Activated T-cell treated with anti-CD3 and anti-CD28 coated beads for 1 hour (primary cell): ENCODE measurements around the gene CHKA.

Source experiments
- DNase-seq: peaks from one replicate; pipeline ENCODE4 v3.0.0-alpha.2; 2020; ENCODE audit warnings: low read depth

Gene CHKA

DNA sequence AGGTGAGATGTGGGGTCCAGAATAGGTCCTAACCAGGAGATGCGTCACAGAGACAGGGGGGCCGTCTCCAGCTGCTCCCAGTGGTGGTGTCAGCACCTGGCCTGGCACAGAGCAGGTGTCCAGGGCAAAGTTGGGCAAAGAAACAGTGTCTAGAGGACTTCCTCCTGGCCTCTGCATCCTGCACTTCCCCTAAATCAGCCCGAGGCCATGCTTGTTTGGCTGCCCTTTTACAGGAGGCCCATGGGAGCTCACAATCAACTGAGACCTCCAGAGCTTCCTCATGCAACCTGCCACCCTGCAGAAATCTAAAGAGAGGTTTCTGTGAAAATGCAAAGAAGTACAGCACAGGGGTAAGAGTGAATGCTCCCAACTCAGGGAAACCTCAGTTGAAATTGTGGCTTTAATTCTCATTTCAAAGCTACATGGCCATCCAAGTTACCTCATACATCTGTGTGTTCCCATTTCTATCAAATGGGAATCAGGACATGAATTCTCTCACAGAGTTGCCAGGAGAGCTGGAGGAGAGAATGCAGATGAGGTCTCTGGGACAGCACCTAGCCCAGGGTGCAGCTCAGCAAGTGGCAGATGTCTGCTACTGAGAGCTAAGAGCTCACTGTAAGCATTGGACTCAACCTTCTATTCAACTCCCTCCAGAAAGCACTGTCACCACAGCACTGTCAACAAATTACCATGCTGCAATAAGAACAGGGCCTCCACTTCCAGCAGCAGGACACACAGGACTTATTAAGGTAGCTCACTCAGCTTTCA, 49.7 kb downstream of the CHKA start:
- DNase-seq, result no peak

DNA sequence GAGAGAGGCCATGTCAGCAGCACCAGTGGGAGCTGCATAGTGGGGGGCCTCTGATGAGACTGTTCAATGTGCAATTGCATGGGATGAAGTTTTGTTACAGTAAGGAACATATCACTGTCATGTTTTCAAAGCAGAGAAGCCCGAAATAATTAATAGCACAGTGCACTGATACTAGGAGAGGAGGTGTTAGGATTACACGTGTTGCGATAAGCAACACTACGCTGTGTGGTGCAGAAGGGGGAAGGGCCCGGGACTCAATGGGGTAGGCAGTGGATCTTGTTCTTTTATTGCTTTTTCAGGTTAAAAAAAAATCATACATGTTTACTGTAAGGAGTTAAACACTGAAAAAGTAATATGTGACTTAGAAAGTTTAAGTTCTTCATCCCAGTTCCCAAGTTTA, 53.2 kb downstream of the CHKA start:
- no peak for DNase-seq

DNA sequence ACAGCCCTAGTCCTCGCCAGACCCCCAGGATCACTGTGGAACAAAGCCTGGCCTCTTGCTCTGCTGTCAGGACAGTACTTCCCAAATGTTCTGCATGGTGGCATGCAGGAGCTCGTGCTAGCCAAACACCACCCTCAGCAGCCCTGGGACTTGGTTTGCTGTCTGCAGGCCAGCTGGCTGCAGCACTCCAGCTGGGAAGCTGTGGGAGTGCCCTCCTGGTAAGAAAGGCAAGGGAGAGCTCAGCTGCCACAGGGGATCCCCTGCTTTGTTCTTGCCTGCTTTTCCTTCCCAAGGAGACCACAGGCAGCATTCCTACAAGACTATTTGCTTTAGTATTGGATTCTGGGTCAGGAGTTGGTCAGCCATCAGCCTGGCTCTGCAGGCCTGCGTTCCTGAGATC, 54.4 kb downstream of the CHKA start:
- no peak for DNase-seq

DNA sequence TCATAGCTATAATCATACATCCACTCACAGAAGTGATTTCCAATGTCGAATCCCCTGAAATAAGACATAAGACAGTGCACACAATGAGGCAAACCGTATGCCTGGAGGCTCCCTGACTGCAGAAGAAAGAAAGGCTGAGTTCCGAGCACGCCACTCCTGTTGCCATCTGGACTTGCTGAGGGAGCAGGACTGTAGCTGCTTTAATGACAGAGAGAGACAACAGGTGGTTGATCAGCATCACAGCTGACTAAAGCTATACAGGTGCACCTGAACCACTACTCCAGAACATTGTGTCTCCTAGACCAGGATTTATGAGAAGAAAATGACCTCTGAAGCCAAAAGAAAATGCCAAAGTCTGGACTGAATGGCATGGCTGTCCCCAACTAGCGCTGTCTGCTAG, 55.3 kb downstream of the CHKA start:
- DNase-seq, result no peak

DNA sequence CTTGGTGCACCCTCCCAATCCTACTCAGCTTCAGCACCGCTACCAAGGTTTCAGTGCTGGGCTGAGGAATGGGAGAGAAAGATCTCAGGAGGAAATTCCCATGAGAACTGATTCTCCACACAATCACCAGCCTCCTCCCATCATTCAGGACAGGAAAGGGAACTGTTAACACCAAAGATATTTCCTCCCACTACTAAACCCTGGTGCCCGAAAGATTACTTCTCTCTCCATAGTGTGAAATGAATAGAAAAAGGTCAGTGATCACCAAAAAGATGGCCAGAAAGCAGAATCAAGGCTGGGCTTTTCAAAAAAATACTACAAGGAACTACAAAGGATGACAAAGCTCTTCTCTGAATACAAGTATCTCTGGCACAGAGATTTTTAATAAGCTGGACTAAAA, 56.3 kb downstream of the CHKA start:
- DNase-seq, result no peak

DNA sequence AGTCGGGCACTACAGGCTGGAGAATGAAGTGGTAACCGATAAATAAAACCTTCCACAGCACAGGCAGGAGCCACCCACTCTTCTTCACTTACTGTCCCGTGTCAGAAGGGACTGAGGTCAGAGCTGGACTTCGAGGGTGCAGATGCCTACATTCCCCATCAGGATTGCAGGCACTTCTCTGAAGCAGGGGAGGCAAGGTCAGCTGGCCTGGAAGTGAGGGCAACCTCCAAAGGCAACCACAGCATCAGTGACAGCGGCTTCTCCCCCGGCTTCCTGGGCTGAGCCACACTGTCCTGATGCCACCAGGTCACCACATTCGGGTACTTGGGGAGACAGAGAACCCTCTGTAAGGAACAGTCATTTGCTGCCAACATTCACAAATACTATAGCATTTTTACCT, 59.7 kb downstream of the CHKA start:
- DNase-seq, result no peak

DNA sequence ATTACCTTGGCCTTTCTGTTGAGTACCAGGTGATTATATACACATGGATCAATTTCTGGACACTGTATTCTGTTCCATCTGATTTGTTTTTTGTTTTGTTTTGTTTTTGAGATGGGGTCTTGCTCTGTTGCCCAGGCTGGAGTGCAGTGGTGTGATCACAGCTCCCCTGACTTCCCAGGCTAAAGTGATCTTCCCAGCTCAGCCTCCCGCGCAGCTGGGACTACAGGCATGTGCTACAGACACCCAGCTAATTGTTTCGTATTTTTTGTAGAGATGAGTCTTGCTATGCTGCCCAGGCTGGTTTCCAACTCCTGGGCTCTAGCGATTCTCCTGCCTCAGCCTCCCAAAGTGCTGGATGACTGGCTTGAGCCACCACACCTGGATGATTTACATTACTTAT, 63.4 kb downstream of the CHKA start:
- no peak for DNase-seq

DNA sequence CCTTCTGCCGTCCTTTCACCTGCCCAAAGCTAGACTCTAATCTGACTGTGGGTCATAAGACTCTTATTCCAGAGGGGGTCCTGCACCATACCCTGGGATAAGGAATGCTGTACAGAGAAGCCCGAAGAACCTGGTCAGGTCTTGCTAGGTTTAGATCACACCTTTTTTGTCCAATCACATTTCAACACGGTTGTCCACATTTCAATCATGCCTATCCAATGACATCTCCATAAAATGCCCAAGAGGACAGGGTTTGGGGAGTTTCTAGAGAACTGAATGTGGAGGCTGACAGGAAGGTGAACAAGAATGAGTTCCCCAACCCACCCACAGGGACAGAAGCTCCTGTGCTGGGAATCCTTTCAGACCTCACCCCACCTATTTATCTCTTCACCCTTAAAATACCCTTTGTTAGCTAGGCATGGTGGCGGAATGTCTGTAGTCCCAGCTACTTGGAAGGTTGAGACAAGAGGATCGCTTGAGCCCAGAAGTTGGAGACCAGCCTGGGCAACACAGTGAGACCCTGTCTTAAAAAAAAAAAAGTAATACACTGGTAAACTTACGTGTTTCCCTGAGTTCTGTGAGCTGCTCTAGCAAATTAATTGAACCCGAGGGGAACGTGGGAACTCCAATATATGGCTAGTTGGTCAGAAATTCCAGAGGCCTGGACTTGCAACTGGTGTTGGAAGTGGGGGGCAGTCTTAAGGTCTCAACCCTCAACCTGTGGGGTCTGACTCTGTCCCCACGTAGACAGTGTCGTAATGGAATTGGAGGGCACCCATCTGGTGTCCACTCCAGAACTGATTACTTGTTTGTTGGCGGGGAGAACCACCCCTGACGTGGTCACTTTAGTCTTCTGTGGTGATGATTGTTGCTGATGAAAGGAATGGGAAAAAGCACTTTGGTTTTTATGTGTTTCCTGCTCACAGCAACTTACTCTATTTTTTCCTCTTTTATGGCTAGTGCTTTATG, 64.6 kb downstream of the CHKA start:
- DNase-seq, result no peak

DNA sequence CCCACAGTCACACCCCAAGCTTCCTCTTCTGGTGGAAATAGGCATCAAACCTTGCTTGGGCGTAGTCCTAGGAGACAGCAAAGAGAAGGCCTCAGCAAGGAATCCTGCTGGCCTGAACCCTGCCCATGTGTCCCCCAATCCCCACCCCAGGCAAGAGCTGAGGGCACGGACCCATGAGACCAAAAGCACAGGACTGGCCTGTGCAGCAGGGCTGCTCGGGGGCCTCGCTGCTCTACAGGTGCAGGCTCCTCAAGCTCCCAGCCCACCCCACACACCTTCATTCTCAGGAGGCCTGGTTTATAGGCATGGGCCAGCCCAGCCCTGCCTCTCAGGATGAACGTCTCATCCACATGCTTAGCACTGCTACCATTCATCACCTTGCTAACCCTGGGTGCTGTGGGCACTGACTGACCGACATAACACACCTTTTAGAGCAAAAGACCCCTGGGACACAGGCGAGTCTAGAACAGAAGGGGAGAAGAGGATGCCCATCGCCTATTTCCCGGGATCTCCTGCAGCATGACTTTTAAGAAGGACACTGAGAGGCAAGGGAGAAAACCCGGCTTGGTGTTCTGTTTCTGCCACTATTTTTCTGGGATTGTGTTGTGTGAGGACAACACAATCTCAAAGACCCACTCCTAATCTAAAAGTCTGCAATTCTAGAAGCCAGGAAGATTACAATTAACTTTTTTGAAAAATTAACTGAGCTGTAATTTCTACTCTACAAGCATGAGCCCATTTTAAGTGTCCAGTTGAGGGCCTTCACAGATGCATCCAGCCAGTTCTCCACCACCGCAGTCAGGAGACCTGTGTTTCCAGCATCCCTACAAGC, 67.0 kb downstream of the CHKA start:
- DNase-seq, result no peak

DNA sequence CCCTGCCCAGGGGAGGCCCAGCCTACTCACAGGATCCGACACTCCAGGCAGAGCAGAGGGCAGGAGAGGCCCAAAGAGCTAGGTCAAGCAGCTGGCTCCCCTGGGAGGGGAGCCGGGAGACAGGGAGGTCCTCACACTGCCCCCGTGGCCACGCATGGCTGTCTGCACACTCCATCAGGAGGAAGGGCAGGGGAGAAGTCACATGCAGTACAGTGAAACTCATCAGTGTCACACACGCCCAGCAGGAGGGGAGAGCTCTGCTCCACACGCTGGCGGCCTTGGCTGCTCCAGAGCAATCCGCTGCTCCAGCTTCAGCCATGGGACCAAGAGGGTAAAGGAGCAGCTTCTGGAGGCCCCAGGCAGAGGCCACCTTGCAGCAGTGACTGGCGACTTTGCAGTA, 68.1 kb downstream of the CHKA start:
- DNase-seq, result no peak

DNA sequence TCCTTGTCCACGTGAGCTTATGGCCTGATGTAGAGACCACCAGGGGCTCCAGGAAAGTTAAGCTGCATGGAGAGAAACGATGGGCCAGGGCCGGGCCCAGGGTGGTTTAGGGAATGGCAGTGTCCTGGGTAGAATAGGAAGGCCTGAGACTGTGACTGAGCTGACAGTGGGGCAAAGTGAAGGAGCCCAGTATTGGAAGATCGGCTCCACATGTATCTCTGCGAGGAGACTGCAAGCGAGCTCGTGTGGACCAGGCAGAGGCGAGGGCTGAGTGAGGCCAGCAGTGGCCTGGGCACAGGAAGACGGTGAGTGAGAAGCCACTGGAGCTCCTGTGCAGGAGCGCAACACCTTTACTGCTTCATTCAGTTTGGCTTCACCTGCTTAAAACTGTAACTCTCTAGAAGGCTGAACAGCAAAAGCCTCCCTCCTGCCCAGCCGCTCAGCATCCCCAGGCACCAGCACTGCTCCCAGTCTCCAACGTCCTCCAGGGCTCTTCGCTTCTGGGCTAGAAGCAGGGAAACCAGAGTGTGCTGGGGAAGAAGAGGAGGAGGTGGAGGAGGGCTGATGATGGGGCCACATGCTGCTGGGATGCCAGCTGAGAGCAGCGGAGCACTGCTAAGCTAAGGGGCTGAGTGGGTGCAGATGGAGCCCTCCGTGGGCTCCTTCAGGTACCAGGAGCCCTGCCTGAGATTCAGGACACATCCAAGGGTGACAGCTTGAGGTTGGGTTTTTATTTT, 68.9 kb downstream of the CHKA start:
- DNase-seq, result no peak

DNA sequence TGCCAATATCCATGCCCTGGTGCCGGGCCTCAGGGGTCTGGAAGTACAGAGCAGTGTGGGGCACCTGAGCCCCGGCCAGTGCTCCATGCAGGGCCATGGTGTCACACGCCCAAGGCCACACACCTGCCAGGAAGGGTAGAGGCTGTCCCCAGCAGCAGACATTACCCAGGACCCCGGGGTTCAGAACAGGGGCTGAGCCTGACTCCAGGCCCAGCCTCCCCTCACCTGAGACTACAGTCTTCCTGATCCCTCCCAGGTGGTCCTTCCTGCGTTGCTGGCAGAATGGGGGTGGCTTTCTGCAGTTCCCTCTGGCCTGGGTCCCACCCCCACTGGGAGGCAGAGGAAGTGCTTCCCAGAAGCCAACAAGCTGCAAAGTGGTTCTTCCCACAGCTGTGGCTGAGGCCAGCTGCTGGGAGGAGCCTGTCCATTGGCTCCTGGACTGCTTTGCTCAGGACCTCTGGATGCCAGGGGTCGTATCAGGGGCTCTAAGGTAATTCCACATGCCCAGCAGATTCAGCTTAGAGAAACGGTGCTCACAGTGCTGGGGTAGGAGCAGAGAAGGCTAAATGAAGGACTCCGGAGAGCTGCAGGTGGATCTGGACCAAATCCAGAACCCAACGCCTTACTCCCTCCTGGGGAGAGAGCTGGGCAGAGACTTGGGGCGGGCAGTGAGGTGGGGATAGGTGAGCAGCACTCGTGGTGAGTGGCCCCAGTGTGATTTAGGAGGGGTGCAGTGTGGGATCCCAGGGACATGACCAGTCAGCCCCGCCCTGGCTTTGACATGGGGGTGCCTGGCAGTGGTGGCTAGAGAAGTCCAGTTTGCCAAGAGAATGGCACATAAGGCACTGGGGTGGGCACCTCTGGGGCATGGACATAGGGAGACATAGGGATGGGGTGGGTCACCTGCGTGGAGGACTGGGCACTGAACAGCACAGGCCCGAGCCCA, 69.7 kb downstream of the CHKA start:
- no peak for DNase-seq

DNA sequence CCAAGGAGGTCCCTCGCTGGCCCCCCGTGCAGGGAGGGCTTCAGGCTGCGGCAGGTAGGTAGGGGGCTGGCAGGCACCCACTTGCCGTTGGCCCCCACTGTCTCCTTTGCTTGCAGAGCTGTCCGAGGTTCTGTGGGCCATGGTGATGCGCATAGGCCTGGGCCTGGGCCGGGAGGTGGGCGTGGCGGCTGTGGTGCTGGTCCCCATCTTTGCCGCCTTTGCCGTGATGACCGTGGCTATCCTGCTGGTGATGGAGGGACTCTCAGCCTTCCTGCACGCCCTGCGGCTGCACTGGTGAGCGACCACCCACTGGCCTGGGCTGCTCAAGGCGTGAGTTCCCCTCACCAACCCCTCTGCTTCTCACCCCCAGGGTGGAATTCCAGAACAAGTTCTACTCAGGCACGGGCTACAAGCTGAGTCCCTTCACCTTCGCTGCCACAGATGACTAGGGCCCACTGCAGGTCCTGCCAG, 70.8 kb downstream of the CHKA start:
- DNase-seq, result no peak

DNA sequence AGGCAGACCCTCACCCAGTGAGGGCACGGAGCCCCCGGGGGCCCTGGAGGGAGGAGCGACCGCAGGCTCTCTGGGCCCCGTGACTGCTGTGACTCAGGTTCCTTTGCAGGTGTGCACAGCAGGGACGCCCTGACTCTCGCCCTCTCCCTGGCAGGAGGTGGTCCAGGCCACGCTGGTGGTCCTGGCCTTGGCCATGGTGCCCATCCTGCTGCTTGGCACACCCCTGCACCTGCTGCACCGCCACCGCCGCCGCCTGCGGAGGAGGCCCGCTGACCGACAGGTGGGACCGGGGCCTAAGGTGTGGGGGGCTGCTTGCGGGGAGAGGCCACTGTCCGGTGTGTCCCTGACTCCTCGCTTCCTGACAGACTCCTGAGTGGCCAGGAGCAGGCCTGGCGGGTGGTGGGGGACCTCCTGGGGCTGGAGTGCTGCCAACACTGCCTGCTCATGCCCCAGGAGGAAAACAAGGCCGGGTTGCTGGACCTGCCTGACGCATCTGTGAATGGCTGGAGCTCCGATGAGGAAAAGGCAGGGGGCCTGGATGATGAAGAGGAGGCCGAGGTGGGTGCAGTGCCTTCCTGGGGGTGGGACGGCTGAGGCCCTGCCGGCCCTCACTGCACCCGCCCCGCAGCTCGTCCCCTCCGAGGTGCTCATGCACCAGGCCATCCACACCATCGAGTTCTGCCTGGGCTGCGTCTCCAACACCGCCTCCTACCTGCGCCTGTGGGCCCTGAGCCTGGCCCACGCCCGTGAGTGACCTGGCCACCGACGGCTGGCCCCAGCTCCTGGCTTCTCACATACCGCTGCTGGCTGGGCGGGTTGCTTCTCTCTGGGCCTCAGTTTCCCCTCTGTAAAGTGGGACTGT, 71.4 kb downstream of the CHKA start:
- DNase-seq, result no peak

DNA sequence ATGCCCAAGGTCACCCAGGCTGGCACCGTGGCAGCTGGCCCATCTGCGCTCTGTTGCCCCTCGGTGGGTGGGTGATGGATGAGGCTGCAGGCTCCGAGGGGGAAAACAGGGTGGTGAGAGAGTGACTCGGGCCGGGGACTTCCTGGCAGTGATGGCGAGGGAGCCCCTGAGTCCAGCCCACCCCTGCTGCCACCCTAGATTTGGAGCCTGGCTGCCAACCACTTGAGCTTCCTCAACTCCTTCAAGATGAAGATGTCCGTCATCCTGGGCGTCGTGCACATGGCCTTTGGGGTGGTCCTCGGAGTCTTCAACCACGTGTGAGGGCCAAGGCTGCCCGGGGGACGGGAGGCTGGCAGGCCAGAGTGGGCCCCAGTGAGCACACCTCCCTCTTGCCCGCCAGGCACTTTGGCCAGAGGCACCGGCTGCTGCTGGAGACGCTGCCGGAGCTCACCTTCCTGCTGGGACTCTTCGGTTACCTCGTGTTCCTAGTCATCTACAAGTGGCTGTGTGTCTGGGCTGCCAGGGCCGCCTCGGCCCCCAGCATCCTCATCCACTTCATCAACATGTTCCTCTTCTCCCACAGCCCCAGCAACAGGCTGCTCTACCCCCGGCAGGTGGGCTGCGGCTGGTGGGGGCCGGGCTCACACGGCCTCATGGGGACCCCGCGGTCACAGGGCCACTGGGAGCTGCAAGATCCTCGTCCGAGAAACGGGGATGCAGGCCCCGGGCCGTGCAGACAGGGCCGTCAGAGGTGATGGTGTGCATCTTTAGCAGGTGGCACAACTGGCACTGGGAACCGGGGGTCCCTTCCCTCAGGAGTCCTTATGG, 72.3 kb downstream of the CHKA start:
- DNase-seq, result no peak

DNA sequence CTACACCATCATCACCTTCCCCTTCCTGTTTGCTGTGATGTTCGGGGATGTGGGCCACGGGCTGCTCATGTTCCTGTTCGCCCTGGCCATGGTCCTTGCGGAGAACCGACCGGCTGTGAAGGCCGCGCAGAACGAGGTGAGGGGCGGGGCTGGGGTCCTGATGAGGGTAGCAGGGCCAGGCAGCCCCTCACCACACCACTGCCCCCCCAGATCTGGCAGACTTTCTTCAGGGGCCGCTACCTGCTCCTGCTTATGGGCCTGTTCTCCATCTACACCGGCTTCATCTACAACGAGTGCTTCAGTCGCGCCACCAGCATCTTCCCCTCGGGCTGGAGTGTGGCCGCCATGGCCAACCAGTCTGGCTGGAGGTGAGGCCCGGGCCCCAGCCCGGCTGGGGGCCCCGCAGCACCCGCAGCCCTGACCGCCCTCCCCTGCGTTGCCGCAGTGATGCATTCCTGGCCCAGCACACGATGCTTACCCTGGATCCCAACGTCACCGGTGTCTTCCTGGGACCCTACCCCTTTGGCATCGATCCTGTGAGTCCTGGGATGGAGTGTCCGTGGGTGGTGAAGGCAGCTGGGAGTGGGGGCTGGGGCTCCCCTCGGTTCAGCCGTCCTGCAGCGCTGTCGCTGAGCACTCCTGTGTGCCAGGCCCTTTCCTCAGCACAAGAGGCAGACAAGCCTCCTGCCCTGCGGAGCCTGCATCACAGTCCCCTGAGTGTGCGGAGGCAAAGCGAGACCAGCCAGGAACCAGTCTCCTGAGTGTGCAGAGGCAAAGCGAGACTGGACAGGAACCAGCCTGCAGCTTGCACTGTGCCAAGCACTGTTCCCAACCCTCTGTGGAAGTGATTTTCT, 73.5 kb downstream of the CHKA start:
- DNase-seq, result no peak

DNA sequence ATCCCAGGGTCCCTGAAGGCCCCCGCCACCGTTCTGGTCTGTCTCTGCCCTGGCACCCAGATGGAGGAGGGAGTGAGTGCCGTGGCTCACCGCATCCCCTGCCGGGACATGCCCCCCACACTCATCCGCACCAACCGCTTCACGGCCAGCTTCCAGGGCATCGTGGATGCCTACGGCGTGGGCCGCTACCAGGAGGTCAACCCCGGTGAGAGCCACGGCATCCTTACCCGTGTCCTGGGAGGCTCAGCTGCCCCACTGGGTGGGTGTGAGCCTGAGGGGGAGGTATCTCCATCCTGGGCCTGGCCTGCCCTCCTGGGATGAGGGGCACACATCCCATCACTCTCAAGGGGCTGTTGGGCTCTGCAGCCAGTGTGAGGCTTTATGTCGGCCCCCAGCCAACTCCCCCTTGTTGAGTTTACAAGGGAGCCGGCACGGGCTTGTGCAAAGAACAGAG, 76.3 kb downstream of the CHKA start:
- DNase-seq, result no peak
